Mammary epithelial cell (primary cell): ENCODE data around the gene RALGAPA2.

Experiments
- CTCF ChIP-seq, 2 donors: IDR thresholded peaks in 1 of 2; conservative IDR thresholded peaks in 1 of 2; 2 replicates each; pipeline ENCODE4 v1.5.1; 2011 to 2012; ENCODE audit warnings: inconsistent platforms in 2 of 2, low read length in 2 of 2, mild to moderate bottlenecking in 2 of 2, control low read depth in 1 of 2, low read depth in 1 of 2; ENCODE audit not compliant: insufficient read depth in 1 of 2; ENCODE audit errors: extremely low read depth in 1 of 2
- EZH2 ChIP-seq: IDR thresholded peaks from 2 replicates; pipeline ENCODE4 v1.6.1; 2012; ENCODE audit warnings: low read length, inconsistent platforms, borderline replicate concordance

- TF ChIP-seq EZH2 (no peak), CTCF (conservative IDR thresholded peaks at IDR 0.05 in 1 of 2, IDR thresholded peaks at IDR 0.05 in 1 of 2; ENCODE audit: extremely low read depth in 1 of 2, insufficient read depth in 1 of 2, low read depth in 1 of 2, low read length in 2 of 2) (no peak)
Observed at GRCh38 chr20:20425823-20426654, 286.4 kb downstream of the RALGAPA2 start.
